GM13976 (cell line): ENCODE measurements around the gene SNTG2.

ENCODE experiments used
- DNase-seq: peaks from one replicate; pipeline ENCODE4 v3.0.0; 2012; ENCODE audit warnings: low spot score
- CTCF ChIP-seq: IDR thresholded peaks from 2 replicates; pipeline ENCODE4 v1.5.1; 2012; ENCODE audit warnings: borderline replicate concordance, mild to moderate bottlenecking; ENCODE audit not compliant: insufficient read depth; ENCODE audit errors: extremely low read depth, missing control alignments, control extremely low read depth
- in situ Hi-C: fragments of 300-500 bp; cut with MboI; formaldehyde crosslinking; loops from one replicate; pipeline ENCODE4 v1.12.0; 2022; ENCODE audit warnings: low sequenced_read_pairs, mixed read lengths, inconsistent platforms; ENCODE audit not compliant: unreplicated experiment

Gene SNTG2

GRCh38 chr2:959457-959856 is 8.8 kb downstream of the SNTG2 start:
- in situ Hi-C loops, result no loop called here
- DNase-seq, result no peak

GRCh38 chr2:960061-960736 is 9.6 kb downstream of the SNTG2 start:
- in situ Hi-C loops, result no loop called here
- TF ChIP-seq CTCF, result no peak
- DNase-seq, result no peak

More at GRCh38 chr2:959457-959856, 8.8 kb downstream of the SNTG2 start:
- no peak for TF ChIP-seq CTCF

- DNase-seq, result no peak
- in situ Hi-C loops, result no loop called here
- no peak for TF ChIP-seq CTCF
These were observed 11.1 kb downstream of the SNTG2 start for GRCh38 chr2:961786-962185.

GRCh38 chr2:963876-964275 is 13.2 kb downstream of the SNTG2 start:
- in situ Hi-C loops, result no loop called here
- TF ChIP-seq CTCF, result no peak
- DNase-seq, result no peak

GRCh38 chr2:964562-964961 is 13.9 kb downstream of the SNTG2 start:
- TF ChIP-seq CTCF, result no peak
- in situ Hi-C loops, result no loop called here
- DNase-seq, result no peak

GRCh38 chr2:965640-966147 is 15.0 kb downstream of the SNTG2 start:
- DNase-seq, result no peak
- in situ Hi-C loops, result no loop called here
- no peak for TF ChIP-seq CTCF
